GM19328 (cell line): ENCODE results near the gene PACSIN2.
"Not testable (repeated sequence)": the region's sequence is repeated elsewhere in the genome, so short reads cannot be mapped to it uniquely, and the experiment has no call there.

ENCODE experiments used
- ATAC-seq: cut with Tn5 transposase; IDR thresholded peaks from one replicate; pipeline ENCODE4 v1.9.1; 2021; ENCODE audit warnings: mild to moderate bottlenecking, moderate library complexity; ENCODE audit not compliant: unreplicated experiment

The PACSIN2 gene

DNA sequence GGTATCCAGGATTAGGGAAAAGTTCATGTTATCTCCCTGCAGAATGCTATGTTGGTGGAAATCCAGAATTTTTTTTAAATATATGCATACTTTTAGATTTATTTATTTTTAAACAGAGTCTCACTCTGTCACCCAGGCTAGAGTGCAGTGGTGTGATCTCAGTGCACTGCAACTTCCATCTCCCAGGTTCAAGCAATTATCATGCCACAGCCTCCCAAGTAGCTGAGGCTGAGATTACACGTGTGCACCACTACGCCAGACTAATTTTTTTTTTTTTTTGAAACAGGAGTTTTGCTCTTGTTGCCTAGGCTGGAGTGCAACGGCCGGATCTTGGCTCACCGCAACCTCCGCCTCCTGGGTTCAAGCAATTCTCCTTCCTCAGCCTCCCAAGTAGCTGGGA lies 2.6 kb downstream of the PACSIN2 start:
- ATAC-seq, result no peak

DNA sequence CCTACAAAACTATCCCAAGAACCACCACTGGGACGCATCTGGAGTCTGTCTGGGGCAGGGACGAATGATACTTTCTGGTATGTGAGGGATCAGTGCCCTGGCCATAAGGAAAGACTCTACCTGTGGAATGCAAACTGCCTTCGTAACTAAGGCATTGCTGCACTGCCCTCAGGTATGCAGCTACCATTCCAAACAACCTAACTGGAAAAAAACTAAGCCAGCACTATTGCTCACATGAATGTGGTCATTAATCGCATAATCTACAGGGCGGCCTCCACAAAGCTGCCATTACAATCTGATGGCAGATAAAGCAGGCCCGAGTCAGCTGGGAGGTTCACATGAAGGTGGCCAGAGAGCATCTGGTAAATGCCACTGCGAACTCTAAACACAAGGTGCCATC lies 3.9 kb downstream of the PACSIN2 start:
- no peak for ATAC-seq

DNA sequence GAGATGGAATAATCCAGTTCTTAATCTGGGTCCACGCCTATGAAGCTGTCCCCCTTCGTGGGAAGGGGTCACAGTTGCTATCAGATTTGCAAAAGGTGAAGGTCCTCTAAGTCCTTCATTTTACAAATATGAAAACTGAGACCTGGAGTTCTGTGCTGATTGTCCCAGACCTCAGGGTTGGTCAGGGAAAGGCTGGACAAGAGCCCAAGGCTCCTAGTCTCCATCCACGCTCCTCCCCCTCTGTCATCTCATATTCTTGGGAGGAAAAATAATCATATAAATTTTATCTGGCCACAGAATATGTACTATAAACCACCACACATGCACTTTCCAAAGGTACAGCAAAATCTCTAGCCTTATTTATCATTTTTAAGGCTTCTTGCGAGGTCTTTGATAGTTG lies 5.5 kb downstream of the PACSIN2 start:
- ATAC-seq, result no peak

DNA sequence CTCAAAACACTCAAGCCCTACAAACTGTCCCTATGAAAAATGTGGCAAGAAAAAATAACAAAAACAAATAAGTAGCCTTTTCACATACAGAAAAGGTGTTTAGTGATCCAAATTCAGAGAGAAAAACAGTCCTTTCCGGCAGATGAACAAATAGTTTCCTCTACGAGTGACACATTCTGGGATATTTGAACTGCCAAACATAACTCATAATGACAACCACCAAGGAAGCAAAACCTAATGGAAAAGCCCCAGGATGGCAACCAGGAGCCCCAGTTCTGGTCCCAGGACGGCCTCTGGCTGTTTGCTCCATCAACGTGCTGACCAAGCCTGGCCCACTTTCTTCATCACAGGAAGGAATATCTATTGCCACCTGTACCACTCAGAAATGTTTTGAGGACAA lies 6.0 kb downstream of the PACSIN2 start:
- no peak for ATAC-seq

DNA sequence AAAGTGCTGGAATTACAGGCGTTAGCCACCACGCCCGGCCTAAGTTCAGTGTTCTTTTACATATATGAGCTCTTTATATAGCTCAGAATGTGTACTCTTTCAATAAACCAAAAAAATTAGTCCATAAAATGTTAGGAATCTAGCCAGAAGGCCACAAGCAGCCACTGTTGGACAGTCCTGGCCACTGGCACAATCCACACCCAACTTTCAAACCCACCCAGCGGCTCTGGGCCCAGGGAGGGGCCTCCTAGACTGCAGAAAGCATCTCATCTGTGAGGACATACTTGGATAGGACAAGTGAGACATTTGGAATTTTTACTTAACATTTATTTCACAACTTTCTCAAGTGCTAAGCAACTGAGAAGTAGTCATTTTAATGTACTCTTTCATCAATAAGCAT lies 6.4 kb downstream of the PACSIN2 start:
- no peak for ATAC-seq

DNA sequence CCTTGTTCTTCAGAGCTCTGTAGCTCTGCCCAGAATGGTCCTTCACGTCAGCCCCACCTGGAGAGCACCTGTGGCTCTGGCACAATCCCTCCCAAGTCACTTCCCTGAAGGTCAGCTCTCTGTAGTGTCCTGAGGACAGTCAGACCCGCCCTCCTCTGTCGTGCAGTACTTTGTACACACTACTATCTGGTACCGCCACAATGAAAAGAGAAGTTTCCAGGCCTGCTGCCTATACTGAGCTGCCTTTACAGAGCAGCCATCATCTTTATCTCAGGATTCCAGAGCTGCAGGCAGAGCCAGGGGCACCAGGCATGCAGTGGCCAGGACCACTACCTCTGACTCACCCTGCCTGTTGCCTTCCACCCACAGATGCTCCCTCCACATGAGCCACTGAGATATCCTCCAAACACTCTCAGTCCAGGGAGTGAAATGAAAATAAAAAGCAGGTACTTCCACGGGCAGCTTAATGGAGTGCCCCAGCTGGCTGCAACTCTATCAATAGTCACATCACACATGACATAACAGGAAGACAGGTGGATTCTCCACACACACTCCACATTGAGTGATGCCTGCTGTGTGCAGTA lies 7.3 kb downstream of the PACSIN2 start:
- ATAC-seq, result no peak

DNA sequence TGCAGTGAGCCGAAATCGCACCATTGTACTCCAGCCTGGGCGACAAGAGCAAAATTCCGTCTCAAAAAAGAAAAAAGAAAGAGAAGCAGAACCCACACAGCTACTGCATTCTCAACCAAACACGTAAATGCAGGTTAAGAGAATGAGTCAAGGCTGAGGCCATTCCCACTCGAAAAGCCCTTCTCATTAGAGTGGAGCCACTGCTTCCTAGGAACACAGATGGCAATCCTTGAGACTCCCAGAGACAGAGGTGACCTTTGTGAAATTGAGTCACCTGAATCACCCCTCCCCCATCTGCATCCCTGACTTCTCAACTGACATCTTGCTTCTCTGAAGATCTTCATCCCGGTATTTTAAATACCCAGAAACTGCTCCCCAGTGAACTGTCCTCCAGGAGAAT lies 8.2 kb downstream of the PACSIN2 start:
- ATAC-seq, result no peak

DNA sequence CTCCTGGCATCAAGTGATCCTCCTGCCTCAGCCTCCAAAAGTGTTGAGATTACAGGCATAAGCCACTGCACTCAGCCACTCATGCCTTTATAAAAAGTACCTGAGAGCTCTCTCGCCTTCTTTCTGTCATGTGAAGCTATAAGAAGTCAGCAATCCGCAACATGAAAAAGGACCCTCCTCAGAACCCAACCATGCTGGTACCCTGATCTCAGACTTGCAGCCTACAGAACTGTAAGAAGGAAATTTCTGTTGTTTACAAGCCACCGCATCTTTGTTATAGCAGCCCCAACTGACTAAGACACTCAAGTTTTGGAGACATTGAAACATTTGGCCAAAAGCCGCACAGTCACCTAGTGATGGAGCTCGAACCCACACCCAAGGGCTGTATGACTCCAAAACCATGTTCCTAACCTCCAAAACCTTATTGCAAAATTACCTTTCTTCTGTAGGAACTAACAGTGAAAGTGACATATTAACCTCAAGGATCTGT lies 8.9 kb downstream of the PACSIN2 start:
- no peak for ATAC-seq

DNA sequence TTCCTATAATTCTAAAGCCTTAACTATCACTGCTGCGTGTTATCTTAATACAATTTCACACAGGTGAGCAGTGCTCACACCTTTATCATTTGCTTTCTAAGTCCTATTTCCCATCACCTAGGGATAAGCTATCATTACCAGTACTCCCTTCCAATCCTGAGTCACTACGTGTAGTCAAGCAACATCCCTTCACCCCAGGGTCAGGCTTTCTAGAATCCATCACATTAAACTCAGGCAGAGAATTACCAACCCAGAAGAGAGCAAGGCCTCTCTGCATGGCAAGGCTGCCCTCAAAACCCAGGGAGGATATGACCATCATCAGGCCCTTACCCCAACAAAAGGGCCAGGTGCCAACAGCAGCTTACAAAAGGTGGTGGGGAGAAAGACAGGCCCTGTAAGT lies 9.8 kb downstream of the PACSIN2 start:
- no peak for ATAC-seq

DNA sequence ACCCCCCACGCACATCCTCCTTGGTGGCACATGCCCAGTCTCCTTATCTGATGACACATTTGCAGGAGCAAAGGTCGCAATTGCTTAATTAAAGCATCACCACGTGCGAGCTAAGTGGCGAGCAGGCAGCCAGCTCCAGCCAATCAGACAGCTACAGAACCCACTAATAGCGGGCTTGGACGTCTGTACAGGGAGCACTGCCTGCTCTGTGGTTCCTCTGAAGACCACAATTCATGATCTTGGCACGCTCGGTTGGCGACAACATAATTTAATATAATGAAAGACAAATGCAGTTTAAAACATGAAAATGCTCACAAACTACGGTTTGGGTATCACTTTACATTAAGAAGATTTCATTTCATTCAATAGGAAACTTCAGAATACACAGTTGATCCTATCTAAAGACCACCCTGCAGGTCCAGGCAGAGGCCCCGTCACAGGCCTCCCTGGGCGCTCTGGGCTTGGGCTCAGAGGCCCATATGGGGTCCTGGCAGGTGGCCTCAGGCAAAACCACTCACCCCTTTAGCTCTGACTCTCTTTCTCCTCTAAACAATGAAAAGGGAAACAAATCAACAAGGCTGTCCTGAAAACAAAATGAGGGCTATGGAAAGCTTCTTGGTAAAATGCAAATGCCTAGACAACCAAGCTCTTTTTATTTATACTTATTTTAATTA lies 10.4 kb downstream of the PACSIN2 start:
- ATAC-seq, result no peak

DNA sequence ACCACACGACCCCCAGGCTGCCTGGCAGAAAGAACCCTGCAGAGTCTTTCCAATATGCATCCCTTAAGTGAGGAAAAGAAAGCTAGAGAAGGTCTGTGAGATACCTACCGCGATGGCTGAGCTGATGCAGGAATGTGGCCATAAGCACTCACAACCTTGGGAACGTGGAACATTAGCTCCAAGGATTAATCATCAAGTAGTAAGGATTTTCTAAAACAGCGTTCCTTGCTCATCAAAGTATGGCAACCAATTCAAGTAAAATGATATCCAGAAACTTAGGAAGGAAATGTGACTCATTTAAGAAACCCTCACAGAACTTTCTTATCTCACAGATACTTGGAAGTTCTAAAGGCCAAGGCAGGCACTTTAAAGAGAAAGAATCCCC lies 12.8 kb downstream of the PACSIN2 start:
- ATAC-seq, result no peak

DNA sequence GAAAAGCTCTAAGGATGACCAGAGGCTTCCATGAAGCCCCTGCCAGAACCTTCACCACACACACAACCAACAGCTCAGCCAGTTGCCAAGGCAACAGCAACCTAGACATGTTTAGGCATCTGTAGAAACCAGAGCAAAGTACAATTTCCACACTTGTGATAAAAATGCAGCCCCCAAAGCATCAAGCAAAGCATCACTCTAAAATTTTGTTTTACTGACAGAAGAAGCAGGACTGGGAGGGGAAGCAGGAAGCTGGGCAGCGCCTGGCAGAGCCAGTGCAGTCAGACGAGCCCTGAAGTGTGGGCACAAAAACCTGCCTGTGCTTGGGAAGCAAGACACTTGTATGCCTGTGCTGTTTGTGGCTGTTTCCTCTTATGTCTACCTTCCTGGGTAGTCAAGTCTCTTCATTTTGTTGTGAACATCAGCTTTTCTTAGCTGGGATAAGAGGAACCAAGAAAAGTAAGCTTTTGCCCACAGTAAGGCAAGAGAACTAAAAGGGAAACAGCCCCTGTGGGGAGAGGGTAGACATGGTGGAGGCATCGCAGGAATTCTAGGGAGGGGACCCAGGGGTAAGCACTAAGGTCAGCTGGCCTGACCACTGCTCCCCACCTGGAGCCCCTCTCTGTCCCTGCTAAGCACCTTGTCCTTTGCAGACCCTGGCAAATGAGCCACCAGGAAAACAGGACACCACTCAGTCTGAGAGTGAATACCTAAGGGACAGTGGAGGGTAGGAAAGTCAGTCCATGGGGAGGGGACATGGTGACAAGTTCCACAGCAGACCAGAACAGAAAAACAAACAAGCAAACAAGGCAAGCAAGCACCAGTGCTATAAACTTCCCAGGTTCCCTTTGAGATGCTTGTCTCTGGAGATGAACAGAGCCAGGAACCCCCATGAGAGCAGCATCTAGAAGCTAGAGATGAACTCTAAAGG lies 13.4 kb downstream of the PACSIN2 start:
- no peak for ATAC-seq

DNA sequence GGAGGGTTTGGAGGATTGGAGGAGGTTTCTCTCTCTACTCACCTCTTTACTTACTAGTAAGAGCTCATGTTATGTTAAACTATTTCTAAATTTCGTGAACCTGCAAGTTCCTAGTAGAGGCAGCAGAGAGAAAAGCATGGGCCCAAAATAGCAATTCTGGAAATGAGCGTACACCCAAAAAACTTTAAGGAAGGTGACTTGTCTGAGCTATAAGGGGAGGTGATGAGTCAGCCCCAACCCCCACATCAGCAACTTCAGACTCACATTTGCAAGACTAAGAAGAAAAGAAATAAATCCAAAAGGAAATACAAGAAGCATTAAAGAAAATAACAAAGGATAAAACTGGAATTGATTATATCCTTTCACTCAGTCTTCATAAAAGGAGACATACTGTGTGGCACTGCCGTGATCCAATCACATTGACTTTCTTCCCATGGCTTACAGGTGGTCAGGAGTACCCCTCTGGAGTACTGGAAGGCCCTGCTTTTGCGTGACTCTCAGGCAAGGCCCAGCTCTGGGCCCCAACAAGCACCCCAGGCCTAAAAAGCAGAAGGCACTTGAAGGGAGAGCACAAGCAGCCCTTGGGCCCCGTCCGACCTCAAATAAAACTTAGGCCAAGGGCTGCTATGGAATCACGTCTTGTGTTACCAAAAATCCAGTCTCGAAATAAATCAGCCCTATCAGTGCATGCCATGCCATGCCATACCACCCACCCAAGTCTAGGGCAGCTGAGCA lies 14.3 kb downstream of the PACSIN2 start:
- ATAC-seq, result no peak

DNA sequence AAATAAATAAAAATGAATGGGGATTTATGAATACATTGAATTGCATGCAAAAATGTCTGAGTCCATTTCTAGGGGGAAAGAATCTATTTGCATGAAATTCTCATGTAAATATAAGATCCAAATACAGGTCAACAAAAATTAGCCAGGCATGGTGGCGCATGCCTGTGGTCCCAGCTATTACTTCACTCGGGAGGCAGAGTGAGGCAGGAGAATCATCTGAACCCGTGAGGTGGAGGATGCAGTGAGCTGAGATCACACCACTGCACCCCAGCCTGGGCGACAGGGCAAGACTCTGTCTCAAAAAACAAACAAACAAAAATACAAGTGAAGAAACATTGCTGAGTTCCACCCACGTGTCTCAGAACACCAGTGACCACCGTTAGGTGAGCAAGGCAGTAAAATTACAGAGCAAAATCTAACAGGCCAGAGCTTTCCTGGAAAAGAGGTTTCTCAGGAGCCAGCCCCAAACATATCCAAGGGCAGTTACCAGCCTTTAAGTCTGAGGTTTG lies 17.3 kb downstream of the PACSIN2 start:
- ATAC-seq, result no peak

DNA sequence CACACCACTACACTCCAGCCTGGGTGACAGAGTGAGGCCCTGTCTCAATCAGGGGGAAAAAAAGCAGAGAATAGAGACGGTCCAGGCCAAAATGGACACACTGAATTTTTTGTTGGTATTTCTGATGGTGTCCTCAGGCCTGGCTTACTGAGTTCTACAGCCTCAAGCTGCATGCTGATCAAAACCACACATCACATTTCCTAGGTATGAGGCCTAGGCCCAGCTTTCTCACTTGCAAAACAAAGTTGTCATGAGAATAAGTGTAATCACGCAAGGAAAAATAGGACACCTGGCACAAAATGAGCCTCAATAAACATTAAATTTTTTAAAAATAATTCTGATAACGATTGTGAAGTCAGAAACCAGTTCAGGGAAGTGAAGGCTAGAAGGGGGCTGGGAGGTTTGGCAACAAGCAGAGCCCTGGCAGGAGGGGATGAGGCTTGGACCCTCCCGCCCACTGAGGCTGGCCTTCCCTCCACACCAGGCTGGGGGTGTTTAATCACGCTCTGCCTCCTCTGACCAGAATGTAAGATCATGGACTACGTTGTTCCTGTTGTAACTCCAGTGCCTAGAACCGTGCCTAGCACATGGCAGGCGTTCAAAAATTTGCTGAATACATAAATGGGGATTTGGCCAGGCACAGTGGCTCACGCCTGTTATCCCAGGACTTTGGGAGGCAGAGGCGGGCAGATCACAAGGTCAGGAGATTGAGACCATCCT lies 18.1 kb downstream of the PACSIN2 start:
- ATAC-seq, result no peak

DNA sequence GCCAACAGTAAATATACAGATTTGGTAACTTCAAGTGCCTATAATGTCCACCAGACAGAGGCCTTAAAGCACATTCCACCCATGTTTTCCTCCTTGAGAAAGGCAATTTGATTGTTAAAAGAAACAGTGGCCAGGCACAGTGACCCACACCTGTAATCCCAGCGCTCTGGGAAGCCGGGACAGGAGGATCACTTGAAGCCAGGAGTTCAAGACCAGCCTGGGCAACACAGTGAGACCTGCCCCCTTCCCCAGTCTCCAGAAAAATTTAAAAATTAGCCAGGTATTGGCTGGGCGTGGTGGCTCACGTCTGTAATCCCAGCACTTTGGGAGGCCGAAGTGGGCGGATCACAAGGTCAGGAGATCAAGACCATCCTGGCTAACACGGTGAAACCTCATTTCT lies 19.3 kb downstream of the PACSIN2 start:
- not testable (repeated sequence) for ATAC-seq

DNA sequence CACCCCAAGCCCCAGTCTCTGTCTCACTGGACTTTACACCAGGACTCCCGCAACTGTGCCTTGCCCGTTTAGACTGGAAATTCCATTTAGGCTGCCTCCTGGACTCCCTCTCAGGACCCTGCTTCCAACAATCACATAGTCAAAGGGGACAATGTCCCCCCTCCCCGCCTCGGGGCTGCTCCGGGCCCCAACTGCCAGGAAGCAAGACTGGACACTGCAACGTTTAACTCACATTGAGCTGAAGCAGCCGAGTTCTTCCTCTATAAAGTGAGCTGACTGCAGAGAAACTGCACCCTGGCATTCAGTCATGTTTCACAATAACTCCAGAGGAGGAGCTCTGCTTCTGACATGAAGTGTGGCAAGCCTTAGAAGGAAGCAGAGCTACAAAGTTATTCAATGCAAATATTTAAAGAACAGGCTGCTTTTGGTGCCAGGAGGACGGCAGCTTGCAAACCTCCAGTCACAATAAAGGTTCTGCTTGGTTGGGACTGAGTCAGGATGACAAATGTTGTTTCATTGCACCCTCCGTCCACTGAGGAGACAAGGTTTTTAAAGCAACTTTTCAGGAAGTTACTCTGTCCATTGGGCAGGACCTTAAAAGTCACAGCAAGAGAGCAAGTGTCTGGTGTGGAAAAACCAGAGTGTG lies 19.9 kb downstream of the PACSIN2 start:
- no peak for ATAC-seq

DNA sequence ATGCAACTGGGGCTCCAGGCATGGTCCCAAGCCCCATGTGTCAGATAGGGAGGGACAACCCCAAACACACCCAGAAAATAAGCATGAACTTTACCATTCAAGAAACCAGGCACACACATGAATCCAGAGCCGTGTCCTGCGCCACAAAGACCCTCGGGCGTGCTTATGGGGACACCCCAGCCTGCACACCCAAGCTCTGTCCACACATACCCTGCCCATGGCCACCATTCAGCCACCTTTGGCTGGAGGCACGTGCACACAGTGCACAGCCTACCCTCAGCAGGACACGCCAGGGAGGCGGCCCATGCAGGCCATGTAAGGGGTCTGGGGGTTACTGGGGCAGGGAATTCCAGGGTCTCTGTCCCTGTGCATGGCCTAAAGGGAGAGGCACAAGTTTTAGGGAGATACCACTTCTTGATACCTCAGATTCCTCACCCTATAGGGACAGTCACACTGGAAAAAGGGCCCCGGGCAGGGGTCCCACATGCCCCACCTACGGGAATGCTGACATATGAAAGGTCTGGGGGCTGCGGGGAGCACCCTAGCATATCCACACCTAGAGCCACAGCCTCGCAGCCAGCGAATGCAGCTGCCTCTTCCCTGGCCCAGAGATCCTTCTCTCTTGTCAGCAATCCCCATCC lies 20.6 kb downstream of the PACSIN2 start:
- ATAC-seq, result no peak

DNA sequence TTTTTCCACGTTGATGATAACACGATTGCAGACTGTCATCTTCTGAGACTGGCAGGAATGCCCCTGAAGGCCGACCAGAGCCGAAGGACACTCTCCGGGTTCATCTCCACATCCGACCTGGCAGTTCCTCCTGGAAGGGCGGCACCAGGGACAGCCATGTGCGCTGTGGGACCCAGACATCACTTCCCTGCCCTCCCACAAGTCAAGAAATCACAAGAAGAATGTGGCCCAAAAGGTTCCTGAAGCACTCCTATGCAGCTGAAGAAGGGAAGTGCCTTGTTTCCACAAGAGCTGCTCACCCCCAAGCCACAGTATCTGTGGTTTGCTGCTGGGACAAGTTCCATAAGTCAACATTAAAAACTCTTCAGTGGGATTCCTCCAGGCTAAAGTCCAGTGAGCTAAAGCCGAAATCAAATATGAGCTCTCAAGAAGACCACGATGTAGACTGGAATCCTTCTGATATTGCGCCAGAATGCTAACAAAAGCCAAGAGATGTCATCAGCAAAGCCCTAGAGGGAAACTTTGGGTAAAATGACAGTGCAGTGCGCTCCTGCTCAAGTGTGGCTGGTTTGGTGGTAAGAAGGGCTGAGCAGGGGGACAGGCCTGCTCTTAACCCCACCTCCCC lies 21.2 kb downstream of the PACSIN2 start:
- ATAC-seq, result no peak
